ENCODE data around the gene NOL3. TPM values are rescaled to one million over a fixed set of nuclear protein-coding genes. Genes with fewer than 3 reads are reported as not detected.

NOL3 gene
- total and polyA plus RNA-seq, 2 of the 13 experiments (the other 11 are each of a cell fraction or from before 2014, with no cell fraction given), result 5.7 to 20.5 TPM

GRCh38 chr16:67183627-67184452 is 13.5 kb downstream of the NOL3 start, which contains the start of gene MATCAP1 (continued):
- peak; percentile 85 for TF ChIP-seq BCL3 (CRISPR knock-in tag; IDR thresholded peaks at IDR 0.05)
- peak; percentile 62; the same call in 1 of the 2 replicates for TF ChIP-seq ZNF563 (CRISPR knock-in tag; IDR thresholded peaks at IDR 0.05)
- TF ChIP-seq CENPT (CRISPR knock-in tag; IDR thresholded peaks at IDR 0.05; ENCODE audit: low read depth), result no peak
- no peak for TF ChIP-seq JUNB (CRISPR knock-in tag; IDR thresholded peaks at IDR 0.05; ENCODE audit: borderline replicate concordance)
- TF ChIP-seq MBD4 (IDR thresholded peaks at IDR 0.05; ENCODE audit: borderline replicate concordance, low read length), result no peak
- TF ChIP-seq THYN1 (CRISPR knock-in tag; IDR thresholded peaks at IDR 0.05; ENCODE audit: borderline replicate concordance, low read depth), result 0 out of 2 replicates have a peak, but pooled peaks have one; percentile 84
- no peak for TF ChIP-seq ARID3A (IDR thresholded peaks at IDR 0.05; ENCODE audit: low read depth, low read length)
- peak; percentile 43; the same call in 1 of the 2 replicates for TF ChIP-seq ZBTB49 (CRISPR knock-in tag; IDR thresholded peaks at IDR 0.05; ENCODE audit: borderline replicate concordance)
- 0 out of 2 replicates have a peak, but pooled peaks have one; percentile 7 for TF ChIP-seq ZNF589 (CRISPR knock-in tag; conservative IDR thresholded peaks at IDR 0.05)
- no peak; the same call in 1 of the 2 replicates for TF ChIP-seq ZFP90 (CRISPR knock-in tag; IDR thresholded peaks at IDR 0.05; ENCODE audit: borderline replicate concordance)
- no peak for TF ChIP-seq ZNF576 (CRISPR knock-in tag; IDR thresholded peaks at IDR 0.05)
- TF ChIP-seq EP300 (IDR thresholded peaks at IDR 0.05; ENCODE audit: low read depth in 2 of 2, low read length in 2 of 2), result 0 out of 4 replicates have a peak, but pooled peaks of 1 of the 2 experiments have one; percentile 6
- TF ChIP-seq EP300 (CRISPR knock-in tag; IDR thresholded peaks at IDR 0.05; ENCODE audit: borderline replicate concordance), result no peak
- TF ChIP-seq MAFF (IDR thresholded peaks at IDR 0.05; ENCODE audit: low read depth, low read length), result no peak
- TF ChIP-seq ZNF75D (CRISPR knock-in tag; IDR thresholded peaks at IDR 0.05; ENCODE audit: borderline replicate concordance), result no peak
- no peak; the same call in 1 of the 2 replicates for TF ChIP-seq ZNF276 (CRISPR knock-in tag; IDR thresholded peaks at IDR 0.05; ENCODE audit: low read depth)
- no peak for TF ChIP-seq ZNF775 (CRISPR knock-in tag; IDR thresholded peaks at IDR 0.05; ENCODE audit: borderline replicate concordance)
